Stimulated activated CD8-positive, alpha-beta memory T cell treated with anti-CD3 and anti-CD28 coated beads, Interleukin-15, amount 100 ng/mL, for 24 hours (primary cell): Measurements from ENCODE around the gene IQGAP3.

Experiments used
- DNase-seq: peaks from one replicate; pipeline ENCODE4 v3.0.0-alpha.2; 2020; ENCODE audit warnings: low read depth

Gene IQGAP3

GRCh38 chr1:156509424-156510034, 62.8 kb downstream of the IQGAP3 start:
- DNase-seq, result no peak

GRCh38 chr1:156508955-156509234, 63.5 kb downstream of the IQGAP3 start:
- no peak for DNase-seq

- DNase-seq, result no peak
Measured at GRCh38 chr1:156508205-156508954, 64.0 kb downstream of the IQGAP3 start.

GRCh38 chr1:156506450-156506849, 65.9 kb downstream of the IQGAP3 start:
- no peak for DNase-seq

GRCh38 chr1:156505679-156506298, 66.6 kb downstream of the IQGAP3 start:
- DNase-seq, result no peak

- DNase-seq, result peak; percentile 88
Measured at GRCh38 chr1:156504821-156505678, 67.3 kb downstream of the IQGAP3 start.

GRCh38 chr1:156504438-156504813, 67.9 kb downstream of the IQGAP3 start:
- DNase-seq, result no peak

GRCh38 chr1:156503698-156504437, 68.5 kb downstream of the IQGAP3 start:
- DNase-seq, result no peak

- DNase-seq, result no peak
Measured at GRCh38 chr1:156502894-156503697, 69.3 kb downstream of the IQGAP3 start.

GRCh38 chr1:156502391-156502893, 69.9 kb downstream of the IQGAP3 start:
- DNase-seq, result no peak

- DNase-seq, result peak; percentile 91
Measured at GRCh38 chr1:156500793-156501506, 71.4 kb downstream of the IQGAP3 start.

GRCh38 chr1:156500543-156500792, 71.9 kb downstream of the IQGAP3 start, which contains the start of gene MEF2D:
TSS of gene MEF2D (minus strand) at chr1:156500775. CDS start at chr1:156483292, 17,483 bp downstream.
- no peak for DNase-seq

- no peak for DNase-seq
Measured at GRCh38 chr1:156499842-156500542, 72.4 kb downstream of the IQGAP3 start.

GRCh38 chr1:156499194-156499841, 73.0 kb downstream of the IQGAP3 start:
- DNase-seq, result no peak

GRCh38 chr1:156498432-156499193, 73.8 kb downstream of the IQGAP3 start:
- DNase-seq, result no peak

GRCh38 chr1:156497743-156498431, 74.5 kb downstream of the IQGAP3 start:
- no peak for DNase-seq

- DNase-seq, result no peak
Measured at GRCh38 chr1:156497078-156497742, 75.2 kb downstream of the IQGAP3 start.
